SK-N-SH (cell line): ENCODE results near the gene PURA. TPM values are rescaled to one million over a fixed set of nuclear protein-coding genes. Genes with fewer than 3 reads are reported as not detected.
"Not testable (repeated sequence)": the region's sequence is repeated elsewhere in the genome, so short reads cannot be mapped to it uniquely, and the experiment has no call there.

Experiments
- CTCF ChIA-PET: fragments of 300-600, 350-600 bp; formaldehyde crosslinking; extraction: SDS; loops from one replicate; lab custom pipeline; 2021; lab: Yijun Ruan, JAX
- POLR2A ChIA-PET: fragments of 350-600 bp; sonication (Branson Sonifier 250); formaldehyde crosslinking; extraction: SDS; loops from one replicate; lab custom pipeline; 2020; ENCODE audit warnings: antibody characterized with exemption, inconsistent platforms; lab: Yijun Ruan, JAX
- DNase-seq: peaks from one replicate; pipeline ENCODE4 v3.0.0; 2012
- H2AFZ ChIP-seq: fragments of 200-600 bp; sonication (generic); 2 replicates; pipeline ENCODE4 v1.8.1; 2016; ENCODE audit warnings: antibody characterized with exemption, mild to moderate bottlenecking, low read depth
- H3F3A ChIP-seq: fragments of 200-600 bp; sonication (generic); replicated peaks from 2 replicates; pipeline ENCODE3; 2016; ENCODE audit warnings: antibody characterized with exemption, mild to moderate bottlenecking; ENCODE audit not compliant: insufficient read depth
- H3K27ac ChIP-seq, 2 experiments: fragments of 200-500 bp in 1 of 2; fragments of 200-600 bp in 1 of 2; sonication (Bioruptor generic) in 1 of 2; sonication (generic), shearing (Covaris generic) in 1 of 2; 2 replicates each; pipeline versions ENCODE4 v1.5.1 to v1.6.1; 2014 to 2016; ENCODE audit warnings: low read depth in 2 of 2, inconsistent platforms in 1 of 2, low read length in 1 of 2, mild to moderate bottlenecking in 1 of 2, mixed read lengths in 1 of 2
- H3K27me3 ChIP-seq: fragments of 200-600 bp; sonication (generic), shearing (Covaris generic); 2 replicates; pipeline ENCODE4 v1.6.1; 2016; ENCODE audit warnings: mixed run types; ENCODE audit not compliant: insufficient read depth
- H3K36me3 ChIP-seq, 2 experiments: fragments of 200-500 bp in 1 of 2; fragments of 200-600 bp in 1 of 2; sonication (Bioruptor generic) in 1 of 2; sonication (generic) in 1 of 2; replicated peaks in 1 of 2; 2 replicates each; pipeline versions ENCODE3 to v1.5.1; 2014 to 2016; ENCODE audit warnings: low read length in 1 of 2, mild to moderate bottlenecking in 1 of 2; ENCODE audit not compliant: insufficient read depth in 2 of 2, control insufficient read depth in 1 of 2
- H3K4me1 ChIP-seq, 2 experiments: fragments of 200-500 bp in 1 of 2; fragments of 200-600 bp in 1 of 2; sonication (Bioruptor generic) in 1 of 2; sonication (generic), shearing (Covaris generic) in 1 of 2; 2 replicates each; pipeline versions ENCODE4 v1.5.1 to v1.6.1; 2014 to 2016; ENCODE audit warnings: low read depth in 1 of 2, low read length in 1 of 2, mixed run types in 1 of 2; ENCODE audit not compliant: insufficient read depth in 2 of 2, control insufficient read depth in 1 of 2
- H3K4me2 ChIP-seq: fragments of 200-600 bp; sonication (generic), shearing (Covaris generic); 2 replicates; pipeline ENCODE4 v1.6.1; 2017; ENCODE audit warnings: mixed run types
- H3K4me3 ChIP-seq, 2 experiments: fragments of 200-500 bp in 1 of 2; fragments of 200-600 bp in 1 of 2; sonication (Bioruptor generic) in 1 of 2; sonication (generic), shearing (Covaris generic) in 1 of 2; 2 replicates each; pipeline versions ENCODE4 v1.5.1 to v1.8.1; 2014 to 2016; ENCODE audit warnings: low read depth in 2 of 2, inconsistent platforms in 1 of 2, low read length in 1 of 2, mild to moderate bottlenecking in 1 of 2, mixed read lengths in 1 of 2, moderate library complexity in 1 of 2
- H3K79me2 ChIP-seq: fragments of 200-600 bp; sonication (generic); 2 replicates; pipeline ENCODE4 v1.8.1; 2017; ENCODE audit warnings: mild to moderate bottlenecking; ENCODE audit not compliant: insufficient read depth
- H3K9ac ChIP-seq: fragments of 200-600 bp; sonication (generic); 2 replicates; pipeline ENCODE4 v1.6.1; 2017; ENCODE audit warnings: mixed run types
- H3K9me2 ChIP-seq: fragments of 200-600 bp; sonication (generic); 2 replicates; pipeline ENCODE4 v1.6.1; 2017; ENCODE audit warnings: mixed run types
- H3K9me3 ChIP-seq: fragments of 200-600 bp; sonication (generic); 2 replicates; pipeline ENCODE4 v1.6.1; 2017; ENCODE audit warnings: mixed run types, mild to moderate bottlenecking, moderate library complexity
- H4K20me1 ChIP-seq: fragments of 200-600 bp; sonication (generic); 2 replicates; pipeline ENCODE4 v1.6.1; 2017; ENCODE audit warnings: mild to moderate bottlenecking, mixed run types; ENCODE audit not compliant: insufficient read depth
- CHD2 ChIP-seq: fragments of 150-350 bp; IDR thresholded peaks from 2 replicates; pipeline ENCODE4 v1.6.1; 2018; ENCODE audit warnings: low read length; ENCODE audit not compliant: partially characterized antibody
- ELF1 ChIP-seq: IDR thresholded peaks from 2 replicates; pipeline ENCODE4 v1.4.0; 2012
- EZH2phosphoT487 ChIP-seq: fragments of 200-600 bp; sonication (generic); IDR thresholded peaks from 2 replicates; pipeline ENCODE4 v1.6.1; 2017; ENCODE audit warnings: low read depth, mixed run types, mild to moderate bottlenecking, antibody characterized with exemption, moderate library complexity, borderline replicate concordance
- IRF3 ChIP-seq: fragments of 150-350 bp; IDR thresholded peaks from 2 replicates; pipeline ENCODE4 v1.6.1; 2016; ENCODE audit warnings: mild to moderate bottlenecking, low read depth, low read length
- MAX ChIP-seq: IDR thresholded peaks from 2 replicates; pipeline ENCODE4 v1.4.0; 2012; ENCODE audit warnings: low read depth
- MXI1 ChIP-seq: IDR thresholded peaks from 2 replicates; pipeline ENCODE4 v1.6.1; 2012; ENCODE audit warnings: mild to moderate bottlenecking, low read depth, low read length, improper control_type of control experiment
- NFIC ChIP-seq: IDR thresholded peaks from 2 replicates; pipeline ENCODE4 v1.4.0; 2012; ENCODE audit warnings: borderline replicate concordance
- NRF1 ChIP-seq: IDR thresholded peaks from 2 replicates; pipeline ENCODE4 v1.6.1; 2012; ENCODE audit warnings: low read depth, mild to moderate bottlenecking, low read length
- POLR2AphosphoS5 ChIP-seq: IDR thresholded peaks from 2 replicates; pipeline ENCODE4 v1.6.1; 2012; ENCODE audit warnings: low read depth, low read length
- RFX5 ChIP-seq: IDR thresholded peaks from 2 replicates; pipeline ENCODE4 v1.6.1; 2012; ENCODE audit warnings: mild to moderate bottlenecking, improper control_type of control experiment, low read length
- SIN3A ChIP-seq: IDR thresholded peaks from 2 replicates; pipeline ENCODE4 v1.6.1; 2012; ENCODE audit warnings: low read depth, mild to moderate bottlenecking, low read length, moderate library complexity, borderline replicate concordance
- SMC3 ChIP-seq: IDR thresholded peaks from 2 replicates; pipeline ENCODE4 v1.6.1; 2012; ENCODE audit warnings: low read depth, low read length, improper control_type of control experiment
- TAF1 ChIP-seq: IDR thresholded peaks from 2 replicates; pipeline ENCODE4 v1.6.1; 2012; ENCODE audit warnings: low read depth, mild to moderate bottlenecking, low read length, moderate library complexity, borderline replicate concordance
- TCF12 ChIP-seq: IDR thresholded peaks from 2 replicates; pipeline ENCODE4 v1.4.0; 2012
- TEAD4 ChIP-seq: IDR thresholded peaks from 2 replicates; pipeline ENCODE4 v1.4.0; 2012; ENCODE audit warnings: mild to moderate bottlenecking, borderline replicate concordance; ENCODE audit not compliant: insufficient read depth
- USF1 ChIP-seq: IDR thresholded peaks from 2 replicates; pipeline ENCODE4 v1.4.0; 2012; ENCODE audit warnings: low read depth, borderline replicate concordance
- YY1 ChIP-seq: IDR thresholded peaks from 2 replicates; pipeline ENCODE4 v1.4.0; 2012; ENCODE audit warnings: low read depth, mild to moderate bottlenecking
- WGBS: methylation state at CpG from one replicate; pipeline ENCODE4 v1.1.6; 2017; ENCODE audit warnings: low lambda C conversion rate; 5-methylcytosine and 5-hydroxymethylcytosine counted together
- polyA plus RNA-seq, 3 experiments: library from polyadenylated mRNA; depleted of rRNA; stranded (reverse); fragments of >200 nt; gene quantifications; 2 replicates each; pipeline ENCODE4 v1.2.3, GENCODE V29; 2012

PURA gene
- polyA plus RNA-seq, 1 of the 3 experiments (the other 2 are of a cell fraction), result 2.4 TPM

GRCh38 chr5:140153255-140153654 is 39.3 kb downstream of the PURA start:
- Histone ChIP-seq H3K9me2 (no peaks in the 10 kb centered on the region), H3K79me2 (peaks cover 3% of the 10 kb centered on the region; the same call in 1 of the 2 replicates), H3K9ac (no peak overlapping the region), H2AFZ (no peak overlapping the region), H3F3A (no peaks in the 10 kb centered on the region), H3K27ac (no peak overlapping the region), H3K9me3 (no peaks in the 10 kb centered on the region), H4K20me1 (no peaks in the 10 kb centered on the region), H3K27me3 (no peaks in the 10 kb centered on the region), H3K4me1 (peaks cover 0 to 5% of the 10 kb centered on the region in 2 experiments; a peak in 1 of 4 replicates), H3K4me2 (no peak overlapping the region), H3K4me3 (no peak overlapping the region), H3K36me3 (no peaks in the 10 kb centered on the region)
- no peak for DNase-seq
- ChIA-PET CTCF (interaction anchor here (1.2 to 13.5 kb wide), 5 partner anchors 9 to 199 kb away, joined by 3 to 147 read pairs (median 7); no protein-coding TSS in a partner anchor), POLR2A (no interaction called here)
- 67% methylated on average over 7 of the region's 7 CpGs for WGBS
- TF ChIP-seq USF1, result no peak
- TF ChIP-seq RFX5, result no peak
- TF ChIP-seq ELF1, result no peak
- TF ChIP-seq TAF1, result no peak
- TF ChIP-seq TCF12, result no peak
- TF ChIP-seq IRF3, result no peak

GRCh38 chr5:140153905-140154304 is 40.0 kb downstream of the PURA start:
- ChIA-PET CTCF (interaction anchor here (0.6 to 13.5 kb wide), 6 partner anchors 10 to 198 kb away, joined by 3 to 147 read pairs (median 5); no protein-coding TSS in a partner anchor), POLR2A (no interaction called here)
- Histone ChIP-seq H3K4me1 (peaks cover 0 to 5% of the 10 kb centered on the region in 2 experiments; a peak in 1 of 4 replicates), H3K79me2 (peaks cover 3% of the 10 kb centered on the region; the same call in 1 of the 2 replicates), H3K4me2 (no peak overlapping the region), H3K9me3 (no peaks in the 10 kb centered on the region), H3K9ac (no peak overlapping the region), H3K27ac (no peak overlapping the region), H3K27me3 (no peaks in the 10 kb centered on the region), H2AFZ (no peak overlapping the region), H4K20me1 (no peaks in the 10 kb centered on the region), H3F3A (no peaks in the 10 kb centered on the region), H3K36me3 (no peaks in the 10 kb centered on the region), H3K9me2 (no peaks in the 10 kb centered on the region), H3K4me3 (no peak overlapping the region)
- TF ChIP-seq YY1, result no peak
- TF ChIP-seq USF1, result no peak
- TF ChIP-seq MXI1, result no peak
- TF ChIP-seq TEAD4, result no peak
- TF ChIP-seq CHD2, result no peak
- TF ChIP-seq SIN3A, result no peak
- no peak for TF ChIP-seq TAF1
- no peak for TF ChIP-seq ELF1
- TF ChIP-seq EZH2phosphoT487, result no peak
- no peak for TF ChIP-seq NFIC
- no peak for TF ChIP-seq POLR2AphosphoS5
- no peak for TF ChIP-seq RFX5
- TF ChIP-seq TCF12, result no peak
- no peak for TF ChIP-seq NRF1
- TF ChIP-seq SMC3, result no peak
- TF ChIP-seq MAX, result no peak
- DNase-seq, result no peak
- WGBS, result 84% methylated on average over 8 of the region's 8 CpGs

GRCh38 chr5:140154710-140155381 is 40.9 kb downstream of the PURA start:
- CTCF ChIA-PET, result interaction anchor here (1.1 to 13.5 kb wide), 8 partner anchors 11 to 390 kb away, joined by 3 to 147 read pairs (median 13); partner anchors contain the start of gene NRG2
- POLR2A ChIA-PET, H3K4me3 ChIP-seq: not testable (repeated sequence)

More at GRCh38 chr5:140154710-140155381, 40.9 kb downstream of the PURA start:
- not testable (repeated sequence) for H3K79me2 ChIP-seq, H3K4me1 ChIP-seq, H3K27ac ChIP-seq, H3F3A ChIP-seq, H3K36me3 ChIP-seq, H3K4me2 ChIP-seq, DNase-seq, H2AFZ ChIP-seq, H3K9ac ChIP-seq, H3K9me3 ChIP-seq, H3K27me3 ChIP-seq, H4K20me1 ChIP-seq, H3K9me2 ChIP-seq
- WGBS, result 87% methylated on average over 21 of the region's 21 CpGs
